C1 segment of cervical spinal cord (tissue), 14 donors: ENCODE measurements around the gene APLNR.

Experiments
- DNase-seq, 14 donors: peaks; one replicate each; lab custom pipeline; 2025; lab: John Stamatoyannopoulos, UW

The APLNR gene

GRCh38 chr11:57219021-57219627 is 17.9 kb downstream of the APLNR start:
- no peak for DNase-seq

- no peak for DNase-seq
These were observed 20.0 kb downstream of the APLNR start for GRCh38 chr11:57217053-57217452.

- no peak for DNase-seq
These were observed 20.6 kb downstream of the APLNR start for GRCh38 chr11:57216463-57216862.

- no peak for DNase-seq
These were observed 22.6 kb downstream of the APLNR start for GRCh38 chr11:57214494-57214893.

- DNase-seq: no peak
These were observed 23.0 kb downstream of the APLNR start for GRCh38 chr11:57214098-57214417.

- no peak for DNase-seq
These were observed 23.5 kb downstream of the APLNR start for GRCh38 chr11:57213342-57214097.

- DNase-seq: no peak
These were observed 26.3 kb downstream of the APLNR start for GRCh38 chr11:57210781-57211180.

- DNase-seq: no peak
These were observed 29.9 kb downstream of the APLNR start for GRCh38 chr11:57207168-57207567.

GRCh38 chr11:57205041-57205641 is 31.9 kb downstream of the APLNR start:
- peak in 6 of 14 donors; percentile 12 to 56 (median 17) for DNase-seq

GRCh38 chr11:57203882-57204480 is 33.1 kb downstream of the APLNR start:
- DNase-seq: no peak

- DNase-seq: no peak
These were observed 33.7 kb downstream of the APLNR start for GRCh38 chr11:57203359-57203758.

- peak in 8 of 14 donors; percentile 16 to 82 (median 44) for DNase-seq
These were observed 34.8 kb downstream of the APLNR start for GRCh38 chr11:57202281-57202680.

GRCh38 chr11:57200917-57201316 is 36.1 kb downstream of the APLNR start:
- no peak for DNase-seq

GRCh38 chr11:57199330-57199729 is 37.7 kb downstream of the APLNR start:
- no peak for DNase-seq

- no peak for DNase-seq
These were observed 39.3 kb downstream of the APLNR start for GRCh38 chr11:57197762-57198161.

GRCh38 chr11:57196596-57196995 is 40.5 kb downstream of the APLNR start:
- DNase-seq: no peak

GRCh38 chr11:57192316-57192715 is 44.7 kb downstream of the APLNR start:
- no peak for DNase-seq

GRCh38 chr11:57191311-57192219 is 45.5 kb downstream of the APLNR start:
- no peak for DNase-seq

- DNase-seq: no peak
These were observed 46.5 kb downstream of the APLNR start for GRCh38 chr11:57190548-57190947.
